Lung microvascular endothelial cell (primary cell): ENCODE measurements around the gene NOTCH3. TPM values are rescaled to one million over a fixed set of nuclear protein-coding genes. Genes with fewer than 3 reads are reported as not detected.
A peak's percentile ranks its signal among the peaks of the same experiment; 100 is the strongest.

ENCODE experiments used
- DNase-seq, 2 donors: peaks; one replicate each; pipeline versions ENCODE4 v3.0.0 to v3.0.0-alpha.2; 2010; ENCODE audit warnings: low read depth in 2 of 2
- total RNA-seq: library from RNA; depleted of rRNA; stranded (reverse); fragments of >200 nt; gene quantifications from 2 replicates; pipeline ENCODE4 v1.2.1, GENCODE V29; 2014

Gene NOTCH3
- total RNA-seq, 1 donor from 2014 or later = 0.20 TPM

DNA sequence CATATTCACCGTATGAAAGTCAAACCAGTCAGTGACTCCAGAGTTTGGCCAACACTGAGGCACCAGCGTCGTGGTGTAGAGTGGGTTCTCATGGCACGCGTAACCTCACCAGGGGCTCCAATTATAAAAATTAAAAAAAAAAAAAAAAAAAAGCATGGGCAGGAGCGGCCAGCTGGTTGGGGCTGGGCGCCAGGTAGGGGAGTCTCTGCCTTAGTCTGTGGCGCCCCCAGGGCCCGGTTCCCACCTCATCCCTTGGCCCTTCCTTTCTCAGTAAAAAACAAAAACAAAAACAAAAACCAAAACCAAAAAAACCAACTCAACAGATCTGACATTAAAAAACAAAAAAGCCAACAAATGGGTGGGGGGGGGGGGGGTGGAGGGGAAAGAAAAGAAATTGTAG lies 36.1 kb upstream of the NOTCH3 start:
- no peak for DNase-seq

DNA sequence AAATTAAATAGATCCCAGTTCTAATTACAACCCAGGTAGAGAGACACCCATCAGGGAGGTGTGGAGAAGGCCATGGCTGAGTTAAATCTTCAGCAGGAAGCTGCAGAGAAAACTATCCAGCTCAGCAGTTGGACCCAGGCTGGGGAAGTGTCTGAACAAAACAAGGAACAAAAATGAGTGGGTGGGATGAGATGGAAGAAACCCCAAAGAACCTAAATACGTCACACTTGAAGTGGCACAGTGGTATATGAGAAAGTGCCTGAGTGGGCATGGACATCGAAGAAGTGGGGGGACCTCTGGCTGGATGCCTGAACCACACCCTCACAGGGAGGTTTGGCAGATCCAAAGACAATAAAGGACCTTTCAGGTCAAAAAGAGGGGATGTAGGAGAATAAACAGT lies 35.0 kb upstream of the NOTCH3 start:
- no peak for DNase-seq

DNA sequence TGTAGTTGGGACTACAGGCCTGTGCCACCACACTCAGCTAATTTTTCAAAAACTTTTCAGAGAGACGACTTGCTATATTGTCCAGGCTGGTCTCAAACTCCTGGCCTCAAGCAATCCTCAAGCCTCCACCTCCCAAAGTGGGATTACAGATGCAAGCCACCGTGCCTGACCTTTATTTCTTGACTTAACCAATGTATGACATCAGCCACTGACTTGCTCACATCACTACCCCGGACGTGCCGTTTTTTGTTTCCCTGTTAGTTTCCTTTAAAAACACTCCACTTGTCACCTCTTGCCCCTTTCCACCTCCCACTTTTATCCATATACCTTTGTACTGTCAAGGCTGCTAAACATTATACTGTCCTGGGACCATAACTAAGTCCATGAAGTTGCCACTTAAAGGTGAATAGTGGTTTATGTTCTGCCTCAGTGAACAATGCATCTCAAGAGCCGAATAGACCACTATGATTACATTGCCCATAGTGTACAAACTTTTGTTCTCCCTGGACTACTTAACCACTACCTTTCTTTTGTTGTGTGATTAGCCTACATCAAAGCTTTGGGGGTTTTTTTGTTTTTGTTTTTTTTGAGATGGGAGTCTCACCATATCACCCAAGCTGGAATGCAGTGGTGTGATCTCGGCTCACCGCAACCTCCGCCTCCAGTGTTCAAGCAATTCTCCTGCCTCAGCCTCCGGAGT lies 33.8 kb upstream of the NOTCH3 start:
- no peak for DNase-seq

DNA sequence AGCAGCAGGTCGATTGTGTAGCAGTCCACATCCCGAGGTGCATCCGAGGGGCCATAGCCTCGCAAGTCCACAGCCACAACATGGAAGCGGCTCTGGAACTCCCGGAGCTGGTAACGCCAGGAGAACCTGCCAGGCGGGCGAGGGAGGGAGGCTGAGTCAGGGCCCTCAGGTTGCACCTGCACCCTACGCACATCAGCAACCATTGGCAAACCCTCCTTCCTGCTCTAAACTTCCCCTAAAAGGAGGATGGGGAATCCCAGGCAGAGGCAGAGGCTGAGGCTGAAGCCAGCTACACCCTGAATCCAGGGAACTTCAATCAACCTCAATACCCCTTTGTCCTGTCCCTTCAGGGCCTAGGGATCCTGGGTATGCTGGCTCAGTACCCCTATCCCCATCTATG lies 30.5 kb upstream of the NOTCH3 start:
- DNase-seq = no peak

DNA sequence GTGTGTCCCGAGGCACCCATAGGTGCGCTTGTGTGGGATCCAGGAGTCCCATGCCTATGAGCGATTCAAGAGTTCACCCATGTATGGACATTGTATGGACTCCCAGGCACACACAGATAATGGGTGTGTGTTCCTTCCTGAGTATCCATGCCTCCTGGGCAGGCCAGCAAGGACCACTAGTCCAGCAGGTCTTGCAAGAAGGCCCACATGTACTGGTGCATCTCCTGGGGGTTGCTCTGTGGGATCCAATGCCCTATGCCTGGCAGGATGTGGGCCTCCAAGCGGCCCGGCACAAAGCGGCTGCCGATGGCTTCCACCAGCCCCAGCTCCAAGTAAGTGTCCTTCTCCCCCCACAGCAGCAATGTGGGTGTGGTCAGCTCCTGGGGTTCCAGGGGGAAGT lies 26.5 kb upstream of the NOTCH3 start:
- no peak for DNase-seq

DNA sequence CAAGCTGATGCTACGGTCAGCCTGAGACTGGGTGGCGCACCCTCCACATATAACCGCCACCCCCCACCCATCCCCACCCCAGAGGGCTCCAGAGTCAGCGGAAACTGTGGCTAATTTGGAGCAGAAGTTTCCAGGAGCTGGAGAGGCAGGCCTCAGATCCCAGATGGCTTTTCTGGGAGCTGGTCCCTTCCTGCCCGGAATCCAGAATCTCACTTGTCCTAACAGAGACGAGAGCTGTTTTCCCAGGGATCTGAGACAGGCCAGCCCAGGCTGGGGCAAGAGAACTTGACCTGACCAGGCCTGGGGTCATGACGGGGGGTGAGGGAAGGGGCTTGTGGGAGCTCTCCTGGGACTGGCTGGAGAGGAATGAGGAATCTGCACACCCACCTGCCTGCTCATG lies 25.0 kb upstream of the NOTCH3 start:
- no peak for DNase-seq

DNA sequence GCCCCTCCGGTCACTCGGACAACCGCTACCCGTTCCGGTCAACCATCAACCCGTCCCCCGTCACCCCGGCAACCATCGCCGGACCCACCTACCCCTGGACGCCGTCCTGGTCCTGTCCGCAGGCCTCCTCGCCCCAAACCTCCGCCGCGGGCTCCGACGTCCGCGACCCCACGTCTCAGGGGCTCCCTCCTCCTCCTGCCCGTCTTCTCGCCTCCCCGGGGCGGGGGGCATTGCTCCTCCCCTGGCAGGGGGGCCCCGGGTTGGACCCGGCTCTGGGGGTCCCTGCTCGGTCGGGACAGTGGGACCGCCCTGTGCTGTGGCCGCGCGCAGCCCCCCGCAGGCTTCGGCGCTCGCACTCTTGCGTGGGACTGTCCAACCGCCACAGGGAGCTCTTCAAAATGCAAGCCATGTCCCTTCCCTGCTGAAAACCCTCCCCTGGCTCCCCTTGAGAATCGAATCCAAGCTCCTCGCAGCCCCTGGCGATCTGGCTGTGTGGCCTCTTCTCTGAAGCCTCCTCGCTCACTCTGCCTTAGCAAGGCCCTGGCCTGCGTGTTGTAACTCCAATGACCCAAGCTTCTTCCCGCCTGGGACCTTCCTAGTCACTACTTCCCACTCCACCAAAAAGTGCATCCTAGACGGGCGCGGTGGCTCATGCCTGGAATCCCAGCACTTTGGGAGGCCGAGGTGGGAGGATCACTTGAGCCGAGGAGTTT lies 23.0 kb upstream of the NOTCH3 start:
- no peak for DNase-seq

DNA sequence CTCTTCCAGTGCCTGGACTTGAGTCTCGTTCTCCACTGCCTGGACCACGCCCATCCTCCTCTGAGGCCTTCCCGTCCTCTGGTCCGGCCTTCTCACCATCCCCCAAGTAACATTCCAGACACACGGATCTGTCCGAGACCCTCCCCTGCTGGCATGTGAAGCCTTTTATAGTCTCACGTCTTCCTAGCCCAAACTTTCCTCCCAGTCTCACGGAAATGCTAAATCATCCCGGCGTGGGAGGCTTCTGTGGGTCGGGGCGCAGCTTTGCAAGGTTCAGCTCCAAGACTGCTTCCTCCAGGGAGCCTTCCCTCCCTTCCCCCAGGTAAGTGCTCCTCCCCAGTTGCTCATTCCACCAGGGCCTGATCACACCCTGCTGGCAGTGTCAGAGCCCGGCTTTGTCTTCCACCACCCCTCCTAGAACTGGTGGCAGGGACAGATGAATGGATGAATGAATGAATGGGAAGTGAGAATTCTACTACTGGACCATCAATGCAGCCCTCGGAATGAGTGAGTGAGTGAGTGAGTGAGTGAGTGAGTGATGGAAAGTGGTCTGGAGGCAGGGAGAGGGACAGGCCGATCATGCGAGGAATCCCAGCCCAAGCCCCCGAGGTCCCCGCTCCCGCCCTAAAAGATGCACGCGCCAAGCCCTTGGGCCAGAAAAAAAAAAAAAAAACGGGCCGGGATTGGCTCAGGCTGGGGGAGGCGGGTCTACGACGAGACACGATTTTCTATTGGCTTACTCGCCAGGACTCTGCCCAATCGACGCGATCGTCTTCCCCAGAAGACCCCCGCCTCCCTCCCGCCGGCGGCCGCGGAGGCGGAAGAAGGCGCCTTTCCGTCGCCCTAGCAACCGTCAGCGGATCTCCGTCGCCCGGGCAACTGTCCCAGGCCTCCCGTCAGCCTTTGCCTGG lies 22.2 kb upstream of the NOTCH3 start:
- peak; percentile 96 for DNase-seq

DNA sequence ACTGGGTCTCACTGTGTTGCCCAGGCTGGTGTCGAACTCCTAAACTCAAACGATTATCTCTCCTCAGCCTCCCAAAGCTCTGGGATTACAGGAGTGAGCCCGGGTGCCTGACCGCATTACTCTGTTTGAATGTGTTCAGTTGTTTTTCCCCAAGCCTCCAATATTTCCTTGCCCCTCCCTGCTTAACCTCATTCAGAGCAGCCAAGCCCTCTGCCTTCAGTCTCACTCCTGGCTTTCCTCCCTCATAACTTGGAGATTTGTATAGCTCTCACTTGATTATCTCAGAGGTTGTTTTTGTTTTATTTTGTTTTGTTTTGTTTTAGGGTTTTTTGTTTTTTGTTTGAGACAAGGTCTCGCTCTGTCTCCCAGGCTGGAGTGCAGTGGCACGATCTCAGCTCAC lies 20.0 kb upstream of the NOTCH3 start:
- no peak for DNase-seq

DNA sequence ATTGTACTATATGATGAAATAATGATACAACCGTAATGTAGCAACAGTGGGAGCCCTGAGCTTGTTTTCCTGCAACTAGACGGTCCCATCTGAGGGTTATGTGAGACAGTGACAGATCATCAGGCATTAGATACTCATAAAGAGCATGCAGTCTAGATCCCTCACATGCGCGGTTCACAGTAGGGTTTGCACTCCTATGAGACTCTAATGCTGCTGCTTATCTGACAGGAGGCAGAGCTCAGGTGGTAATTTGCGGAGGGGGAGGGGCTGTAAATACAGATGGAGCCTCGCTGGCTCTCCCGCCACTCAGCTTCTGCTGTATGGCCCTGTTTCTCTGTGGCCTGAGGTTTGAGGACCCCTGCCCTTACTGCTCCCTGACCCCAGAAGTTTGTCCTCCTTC lies 17.7 kb upstream of the NOTCH3 start:
- DNase-seq = no peak

DNA sequence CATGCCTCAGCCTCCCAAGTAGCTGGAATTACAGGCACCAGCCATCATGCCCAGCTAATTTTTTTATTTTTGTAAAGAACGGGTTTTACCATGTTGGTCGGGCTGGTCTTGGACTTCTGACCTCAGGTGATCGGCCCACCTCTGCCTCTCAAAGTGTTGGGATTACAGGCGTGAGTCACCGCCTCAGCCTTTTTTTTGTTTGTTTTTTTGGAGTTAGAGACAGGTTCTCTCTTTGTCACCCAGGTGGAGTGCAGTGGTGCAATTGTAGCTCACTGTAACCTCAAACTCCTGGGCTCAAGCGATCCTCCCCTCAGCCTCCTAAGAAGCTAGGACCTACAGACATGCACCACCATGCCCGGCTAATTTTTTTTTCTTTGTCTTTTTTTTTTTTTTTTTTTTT lies 15.6 kb upstream of the NOTCH3 start:
- no peak for DNase-seq

DNA sequence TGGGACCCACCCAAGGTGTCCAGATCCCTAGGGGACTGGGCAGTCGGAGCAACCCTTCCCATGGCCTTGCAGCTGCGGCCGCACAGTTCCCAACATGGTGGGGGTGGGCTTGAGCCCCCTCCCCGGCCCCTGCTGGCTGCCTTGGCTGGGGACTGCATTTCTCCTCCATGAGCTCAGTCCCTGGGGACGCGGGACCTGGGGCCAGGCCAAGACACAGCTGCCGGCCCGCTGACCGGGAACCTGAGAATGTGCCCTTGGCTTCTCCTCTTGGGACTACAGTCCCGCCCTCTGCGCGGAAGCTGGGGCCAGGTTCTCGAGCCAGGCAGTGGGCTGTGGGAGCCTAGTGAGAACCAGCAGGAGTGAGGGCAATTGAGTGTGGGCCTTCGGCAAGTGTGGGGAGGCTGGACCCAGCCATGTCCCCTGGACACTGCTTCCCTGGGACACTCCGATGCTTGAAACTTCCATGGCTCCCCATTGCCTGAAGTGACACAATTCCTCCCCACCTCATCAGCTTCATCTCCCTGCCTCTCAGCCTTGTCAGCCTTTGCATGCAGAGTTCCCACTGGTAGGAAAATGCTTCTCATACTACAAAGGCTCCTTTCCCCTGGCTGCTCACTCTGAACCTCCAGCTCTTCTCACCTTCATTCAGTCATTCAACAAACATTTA lies 13.1 kb upstream of the NOTCH3 start:
- DNase-seq = no peak

DNA sequence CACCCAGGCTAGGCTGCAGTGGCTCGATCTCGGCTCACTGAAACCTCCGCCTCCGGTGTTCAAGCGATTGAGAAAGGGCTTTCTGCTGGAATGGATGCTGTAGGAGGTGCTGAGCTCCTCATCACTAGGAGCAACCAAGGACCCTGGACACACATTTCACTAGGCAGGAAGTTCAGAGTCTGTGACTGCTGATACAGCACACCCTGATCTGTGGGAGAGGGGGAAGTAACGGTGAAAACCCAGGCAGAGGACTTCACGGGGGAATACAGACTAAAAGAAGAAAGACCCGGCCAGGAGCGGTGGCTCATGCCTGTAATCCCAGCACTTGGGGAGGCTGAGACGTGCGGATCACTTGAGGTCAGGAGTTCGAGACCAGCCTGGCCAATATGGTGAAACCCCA lies 11.9 kb upstream of the NOTCH3 start:
- no peak for DNase-seq

DNA sequence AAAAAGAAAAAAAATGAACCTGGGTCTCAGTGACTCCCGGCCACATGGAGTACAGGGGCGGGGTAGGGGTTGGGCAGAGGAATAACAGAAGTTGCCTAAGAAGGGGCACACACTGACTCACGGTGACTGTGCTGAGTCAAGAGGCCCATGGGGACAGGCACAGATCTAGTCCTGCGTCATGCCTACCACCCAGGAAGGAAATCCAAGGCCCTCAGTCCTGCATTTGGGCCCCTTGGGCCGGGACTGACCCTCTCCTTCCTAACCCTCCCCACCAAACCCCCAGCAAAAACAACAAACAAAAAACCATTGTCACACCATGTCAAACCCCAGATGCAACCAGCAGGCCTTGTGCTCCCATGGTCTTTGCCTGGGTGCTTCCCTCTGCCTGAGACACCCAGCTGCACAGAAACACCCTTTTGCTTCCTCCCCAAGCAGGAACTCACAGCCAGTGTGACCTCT lies 9.6 kb upstream of the NOTCH3 start:
- DNase-seq = no peak

DNA sequence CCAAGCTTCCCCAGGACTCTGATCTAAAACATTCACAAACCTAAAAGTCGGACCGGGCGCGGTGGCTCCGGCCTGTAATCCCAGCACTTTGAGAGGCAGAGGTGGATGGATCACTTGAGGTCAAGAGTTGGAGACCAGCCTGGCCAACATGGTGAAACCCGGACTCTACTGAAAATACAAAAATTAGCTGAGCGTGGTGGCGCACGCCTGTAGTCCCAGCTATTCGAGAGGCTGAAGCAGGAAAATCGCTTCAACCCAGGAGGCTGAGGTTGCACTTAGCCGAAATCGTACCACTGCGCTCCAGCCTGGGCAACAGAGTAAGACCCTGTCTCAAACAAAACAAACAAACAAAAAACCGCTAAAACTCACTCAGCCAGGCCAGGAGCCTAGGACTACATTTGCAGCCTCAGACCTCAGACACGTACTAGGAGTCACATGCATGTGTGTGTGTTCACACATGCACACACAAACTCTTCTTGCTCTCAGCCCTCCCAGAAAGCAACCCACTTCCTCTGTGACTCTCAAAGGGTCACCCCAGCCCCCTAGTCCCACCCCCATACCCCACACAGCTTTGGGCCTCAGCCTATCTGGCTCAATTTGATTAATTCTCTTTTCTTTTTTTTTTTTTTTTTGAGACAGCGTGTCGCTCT lies 704 bp upstream of the NOTCH3 start:
- no peak for DNase-seq

DNA sequence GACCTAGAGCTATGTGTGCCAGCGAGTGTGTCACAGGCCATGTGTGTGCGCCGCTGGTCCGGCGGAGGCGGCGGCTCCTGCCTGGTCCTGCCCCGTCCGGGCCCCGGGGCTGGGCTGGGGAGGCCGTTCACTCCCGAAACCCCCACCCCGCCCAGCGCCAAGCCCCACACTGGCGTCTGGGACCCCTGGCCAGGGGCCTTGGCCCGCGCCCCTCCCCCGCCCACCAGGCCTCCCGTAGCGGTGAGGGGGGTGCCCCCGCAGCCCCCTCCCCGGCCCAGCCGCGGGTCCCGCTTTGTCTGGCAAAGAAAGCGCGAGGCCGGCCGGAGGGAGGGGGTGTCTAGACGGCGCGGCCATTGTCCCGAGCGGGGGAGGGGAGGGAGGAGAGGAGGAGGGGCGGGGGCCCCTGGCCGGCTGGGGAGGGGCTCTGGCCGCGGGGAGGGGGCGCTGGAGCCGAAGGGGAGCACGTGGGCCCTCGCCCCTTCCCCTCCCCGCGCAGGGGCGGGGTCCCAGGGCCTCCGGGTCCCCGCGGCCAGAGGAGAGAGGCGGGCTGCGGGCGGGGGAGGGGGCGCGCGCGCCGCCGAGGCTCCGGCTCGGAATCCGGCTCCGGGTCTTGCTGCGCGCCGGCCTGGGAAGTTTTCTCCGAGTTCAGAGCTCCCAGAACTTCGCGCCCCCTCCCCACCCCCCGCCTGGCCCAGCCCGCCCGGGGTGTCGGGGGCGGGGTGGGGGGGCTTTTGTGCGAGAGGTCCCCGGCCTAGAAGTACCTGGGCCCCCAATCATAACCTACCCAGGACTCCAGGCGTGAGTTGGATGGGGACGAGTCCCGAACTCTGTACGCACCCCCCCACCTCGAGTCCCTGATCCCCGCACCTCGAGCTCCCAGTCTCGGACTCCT lies 888 bp downstream of the NOTCH3 start:
- DNase-seq = no peak

DNA sequence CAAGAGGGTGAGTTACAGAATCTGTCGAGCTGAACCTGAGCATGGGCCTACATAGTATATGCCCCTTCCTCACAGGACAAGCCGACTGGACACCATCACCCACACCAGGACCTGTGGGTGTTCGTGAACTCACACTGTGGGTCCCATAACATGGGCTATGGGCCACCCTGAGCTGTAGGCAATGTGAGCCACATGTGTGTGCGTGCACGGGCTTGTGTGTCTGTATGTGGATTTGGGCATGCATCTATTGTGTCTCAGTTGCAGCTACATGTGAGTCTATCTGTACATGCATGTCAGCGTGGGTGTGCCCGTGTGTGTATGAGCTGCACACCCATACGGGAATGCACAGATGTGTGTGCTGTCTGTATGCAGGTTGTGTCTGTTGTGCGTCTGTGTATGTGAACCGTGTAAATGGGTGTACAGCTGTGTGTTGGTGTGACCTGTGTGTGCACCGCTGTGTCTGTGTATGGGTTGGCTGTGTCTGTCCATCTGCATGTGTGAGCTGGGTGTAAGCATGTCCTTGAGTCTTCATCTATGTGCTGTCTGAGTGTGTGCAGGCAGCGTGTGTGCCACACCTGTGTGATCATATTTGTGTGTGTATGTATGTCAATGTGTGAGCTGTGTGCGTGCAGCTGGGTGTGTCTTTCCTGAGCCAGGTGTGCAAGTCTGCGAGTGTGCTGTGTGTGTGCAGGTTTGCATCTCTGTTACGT lies 1.7 kb downstream of the NOTCH3 start:
- no peak for DNase-seq

DNA sequence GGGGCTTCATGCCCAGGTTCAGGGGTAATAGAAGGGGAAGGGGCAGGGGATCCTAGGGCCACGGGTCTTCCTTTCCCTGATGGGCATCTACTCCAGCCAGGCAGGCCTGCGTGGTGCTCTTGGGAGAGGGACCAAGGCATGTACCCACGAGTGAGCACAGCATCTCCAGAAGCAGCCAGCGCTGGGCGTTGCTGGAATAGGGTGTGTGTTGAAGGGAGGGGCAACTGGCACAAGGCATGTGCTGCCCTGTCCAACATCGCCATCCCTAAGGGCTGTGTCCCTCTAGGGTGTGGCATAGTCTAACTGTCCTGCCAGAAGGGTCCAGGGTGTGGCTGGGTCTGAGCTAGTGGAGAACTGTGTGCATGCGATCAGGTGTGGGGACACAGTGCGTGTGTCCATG lies 2.9 kb downstream of the NOTCH3 start:
- no peak for DNase-seq

DNA sequence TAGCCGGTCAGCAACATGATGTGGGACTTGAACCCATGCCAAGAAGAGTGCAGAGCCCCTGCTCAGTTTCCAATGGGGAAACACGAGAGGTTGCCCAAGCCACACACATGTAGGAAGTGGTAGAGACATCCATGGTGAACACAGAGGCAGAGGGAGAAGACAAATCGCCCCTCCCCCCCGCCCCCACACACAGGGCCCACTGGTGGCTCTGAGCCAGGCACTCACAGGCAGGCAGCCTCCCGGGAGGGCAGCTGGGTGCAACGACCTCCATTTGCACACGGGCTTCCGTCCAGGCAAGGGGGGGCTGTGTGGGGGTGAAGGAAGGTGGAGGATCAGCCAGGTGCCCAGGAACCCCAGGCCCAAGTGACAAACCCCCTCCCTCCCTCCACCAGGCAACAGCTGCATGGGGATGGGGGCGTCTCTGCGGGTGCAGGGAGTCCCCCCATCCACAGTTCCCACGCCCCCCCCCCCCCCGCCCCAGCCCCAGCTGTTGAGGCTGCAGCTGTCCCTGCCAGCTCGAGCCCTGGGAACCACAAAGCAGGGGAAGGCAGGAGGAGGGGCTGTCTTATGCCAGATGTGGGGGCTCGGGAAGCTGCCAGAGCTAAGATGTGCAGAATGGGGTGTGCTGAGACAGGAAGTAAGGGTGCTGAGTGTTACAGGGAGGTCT lies 3.4 kb downstream of the NOTCH3 start:
- DNase-seq = no peak
